HG03108 (cell line): ENCODE results near the gene EDN1.

Experiments used
- ATAC-seq: cut with Tn5 transposase; IDR thresholded peaks from one replicate; pipeline ENCODE4 v1.9.1; 2021; ENCODE audit warnings: moderate library complexity; ENCODE audit not compliant: unreplicated experiment

The EDN1 gene

GRCh38 chr6:12293931-12294807 lies 4.0 kb downstream of the EDN1 start:
- no peak for ATAC-seq

GRCh38 chr6:12294851-12295536 lies 4.8 kb downstream of the EDN1 start:
- ATAC-seq, result no peak

GRCh38 chr6:12295558-12296254 lies 5.5 kb downstream of the EDN1 start:
- ATAC-seq, result no peak

- no peak for ATAC-seq
Observed at GRCh38 chr6:12296255-12296573, 6.1 kb downstream of the EDN1 start.

GRCh38 chr6:12296604-12297003 lies 6.4 kb downstream of the EDN1 start:
- ATAC-seq, result no peak

GRCh38 chr6:12297363-12298016 lies 7.3 kb downstream of the EDN1 start:
- ATAC-seq, result no peak

GRCh38 chr6:12298017-12298978 lies 8.1 kb downstream of the EDN1 start:
- no peak for ATAC-seq

- no peak for ATAC-seq
Observed at GRCh38 chr6:12298995-12299394, 8.8 kb downstream of the EDN1 start.

GRCh38 chr6:12301018-12301417 lies 10.9 kb downstream of the EDN1 start:
- ATAC-seq, result no peak

GRCh38 chr6:12304487-12304886 lies 14.3 kb downstream of the EDN1 start:
- ATAC-seq, result no peak

- ATAC-seq, result no peak
Observed at GRCh38 chr6:12309070-12309469, 18.9 kb downstream of the EDN1 start.

GRCh38 chr6:12311106-12311505 lies 20.9 kb downstream of the EDN1 start:
- ATAC-seq, result no peak

- no peak for ATAC-seq
Observed at GRCh38 chr6:12312736-12313135, 22.6 kb downstream of the EDN1 start.

GRCh38 chr6:12313306-12313991 lies 23.3 kb downstream of the EDN1 start:
- no peak for ATAC-seq

- no peak for ATAC-seq
Observed at GRCh38 chr6:12313992-12314589, 23.9 kb downstream of the EDN1 start.

- no peak for ATAC-seq
Observed at GRCh38 chr6:12314751-12315150, 24.6 kb downstream of the EDN1 start.

GRCh38 chr6:12315292-12316081 lies 25.3 kb downstream of the EDN1 start:
- no peak for ATAC-seq

GRCh38 chr6:12318749-12319148 lies 28.6 kb downstream of the EDN1 start:
- no peak for ATAC-seq
